Calu3 (cell line): Measurements from ENCODE around the gene ZNF660. TPM values are rescaled to one million over a fixed set of nuclear protein-coding genes. Genes with fewer than 3 reads are reported as not detected.
"Not testable (repeated sequence)": the region's sequence is repeated elsewhere in the genome, so short reads cannot be mapped to it uniquely, and the experiment has no call there.

Source experiments
- BruUV-seq: library from RNA; stranded (reverse); fragments of 400-500 nt; replicated peaks from 2 replicates; lab custom pipeline; 2021; lab: Mats Ljungman, UMichigan
- CTCF ChIA-PET: fragments of 300-600 bp; sonication (Branson Sonifier 250); formaldehyde crosslinking; loops from one replicate; lab custom pipeline; 2022; ENCODE audit warnings: antibody characterized with exemption; lab: Charles Lee
- DNase-seq: peaks from one replicate; pipeline ENCODE4 v3.0.0; 2022
- H3K27ac Mint-ChIP-seq: one replicate; pipeline ENCODE4 v1.8.0; 2022; ENCODE audit warnings: mixed read lengths; ENCODE audit not compliant: unreplicated experiment
- H3K27me3 Mint-ChIP-seq: one replicate; pipeline ENCODE4 v1.8.0; 2022; ENCODE audit warnings: mixed read lengths; ENCODE audit not compliant: unreplicated experiment
- H3K36me3 Mint-ChIP-seq: one replicate; pipeline ENCODE4 v1.8.0; 2022; ENCODE audit warnings: mild to moderate bottlenecking, moderate library complexity, mixed read lengths; ENCODE audit not compliant: insufficient read depth, unreplicated experiment
- H3K4me1 Mint-ChIP-seq: one replicate; pipeline ENCODE4 v1.8.0; 2022; ENCODE audit warnings: mild to moderate bottlenecking, low read depth, mixed read lengths; ENCODE audit not compliant: unreplicated experiment
- H3K4me3 Mint-ChIP-seq: one replicate; pipeline ENCODE4 v1.8.0; 2022; ENCODE audit warnings: mild to moderate bottlenecking, low read depth, moderate library complexity, mixed read lengths; ENCODE audit not compliant: unreplicated experiment
- H3K9me3 Mint-ChIP-seq: one replicate; pipeline ENCODE4 v1.8.0; 2022; ENCODE audit warnings: low read depth, mixed read lengths; ENCODE audit not compliant: unreplicated experiment
- intact Hi-C: fragments of 100-400 bp; cut with micrococcal nuclease; formaldehyde crosslinking; loops from one replicate; pipeline ENCODE4 v1.10.0; 2022; ENCODE audit not compliant: unreplicated experiment
- total RNA-seq: library from RNA; stranded (reverse); gene quantifications from 2 replicates; pipeline ENCODE4 v1.2.3, GENCODE V29; 2022
- TF ChIP-seq, protein P1 (sequence below): fragments of 200-600 bp; IDR thresholded peaks from one replicate; pipeline ENCODE4 v1.8.0; 2022; ENCODE audit warnings: antibody characterized with exemption; ENCODE audit not compliant: unreplicated experiment

ZNF660 gene
- total RNA-seq, 1 experiment from 2014 or later: 1.4 TPM

DNA sequence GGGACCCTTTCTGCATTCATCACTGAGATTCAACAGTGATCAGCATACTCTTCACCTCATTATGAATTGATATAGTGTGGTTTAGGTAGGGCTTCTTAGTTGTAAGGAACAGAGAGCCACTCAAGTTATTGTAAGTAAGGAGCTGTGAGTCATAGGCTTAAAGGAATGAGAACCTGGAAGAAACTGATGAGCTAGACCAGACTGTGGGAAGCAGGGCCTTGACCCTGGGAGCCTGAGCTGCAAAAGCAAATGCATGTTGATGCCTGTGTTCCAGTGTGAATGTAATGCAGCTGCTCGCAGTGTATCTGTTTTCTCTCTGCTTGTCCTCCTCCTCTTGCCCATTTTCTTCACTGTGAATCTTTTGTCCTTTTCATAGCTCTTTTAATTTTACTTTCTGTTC, 16.2 kb upstream of the ZNF660 start:
- H3K27ac Mint-ChIP-seq: no peak overlapping the region
- no peak for DNase-seq
- H3K27me3 Mint-ChIP-seq: no peaks in the 10 kb centered on the region
- BruUV-seq: no TSS peak
- no peaks in the 10 kb centered on the region for H3K4me1 Mint-ChIP-seq
- H3K9me3 Mint-ChIP-seq: peaks cover 26% of the 10 kb centered on the region
- TF ChIP-seq, protein P1, sequence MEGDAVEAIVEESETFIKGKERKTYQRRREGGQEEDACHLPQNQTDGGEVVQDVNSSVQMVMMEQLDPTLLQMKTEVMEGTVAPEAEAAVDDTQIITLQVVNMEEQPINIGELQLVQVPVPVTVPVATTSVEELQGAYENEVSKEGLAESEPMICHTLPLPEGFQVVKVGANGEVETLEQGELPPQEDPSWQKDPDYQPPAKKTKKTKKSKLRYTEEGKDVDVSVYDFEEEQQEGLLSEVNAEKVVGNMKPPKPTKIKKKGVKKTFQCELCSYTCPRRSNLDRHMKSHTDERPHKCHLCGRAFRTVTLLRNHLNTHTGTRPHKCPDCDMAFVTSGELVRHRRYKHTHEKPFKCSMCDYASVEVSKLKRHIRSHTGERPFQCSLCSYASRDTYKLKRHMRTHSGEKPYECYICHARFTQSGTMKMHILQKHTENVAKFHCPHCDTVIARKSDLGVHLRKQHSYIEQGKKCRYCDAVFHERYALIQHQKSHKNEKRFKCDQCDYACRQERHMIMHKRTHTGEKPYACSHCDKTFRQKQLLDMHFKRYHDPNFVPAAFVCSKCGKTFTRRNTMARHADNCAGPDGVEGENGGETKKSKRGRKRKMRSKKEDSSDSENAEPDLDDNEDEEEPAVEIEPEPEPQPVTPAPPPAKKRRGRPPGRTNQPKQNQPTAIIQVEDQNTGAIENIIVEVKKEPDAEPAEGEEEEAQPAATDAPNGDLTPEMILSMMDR: no peak
- CTCF ChIA-PET: interaction anchor here (0.7 kb wide), 1 partner anchor 9 kb away, joined by 3 read pairs; no protein-coding TSS in a partner anchor
- intact Hi-C loops: no loop called here
- H3K36me3 Mint-ChIP-seq: no peaks in the 10 kb centered on the region
- no peak overlapping the region for H3K4me3 Mint-ChIP-seq

DNA sequence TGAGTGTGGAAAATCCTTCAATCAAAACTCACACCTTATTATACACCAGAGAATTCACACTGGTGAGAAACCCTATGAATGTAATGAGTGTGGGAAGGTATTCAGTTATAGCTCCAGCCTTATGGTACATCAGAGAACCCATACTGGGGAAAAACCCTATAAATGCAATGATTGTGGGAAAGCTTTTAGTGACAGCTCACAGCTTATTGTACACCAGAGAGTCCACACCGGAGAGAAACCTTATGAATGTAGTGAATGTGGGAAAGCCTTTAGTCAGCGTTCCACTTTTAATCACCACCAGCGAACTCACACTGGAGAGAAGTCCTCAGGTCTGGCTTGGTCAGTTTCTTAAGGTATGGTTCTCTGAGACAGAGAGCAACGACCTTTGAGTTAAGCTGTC, 13.7 kb upstream of the ZNF660 start:
- no TSS peak for BruUV-seq

GRCh38 chr3:44576613-44577012, 8.2 kb upstream of the ZNF660 start:
- no peaks in the 10 kb centered on the region for H3K4me1 Mint-ChIP-seq
- peaks cover 19% of the 10 kb centered on the region for H3K9me3 Mint-ChIP-seq
- no peaks in the 10 kb centered on the region for H3K36me3 Mint-ChIP-seq
- no peaks in the 10 kb centered on the region for H3K27me3 Mint-ChIP-seq
- TF ChIP-seq, protein P1: no peak
- CTCF ChIA-PET: interaction anchor here (0.7 kb wide), 1 partner anchor 49 kb away, joined by 7 read pairs; no protein-coding TSS in a partner anchor
- DNase-seq: no peak
- no TSS peak for BruUV-seq
- H3K4me3 Mint-ChIP-seq: no peak overlapping the region
- intact Hi-C loops: no loop called here
- no peak overlapping the region for H3K27ac Mint-ChIP-seq

More for the DNA sequence above, 13.7 kb upstream of the ZNF660 start:
- CTCF ChIA-PET: no interaction called here
- H3K9me3 Mint-ChIP-seq: peaks cover 22% of the 10 kb centered on the region
- H3K27ac Mint-ChIP-seq: no peak overlapping the region
- DNase-seq: no peak
- no peaks in the 10 kb centered on the region for H3K27me3 Mint-ChIP-seq
- no peaks in the 10 kb centered on the region for H3K4me1 Mint-ChIP-seq
- no peaks in the 10 kb centered on the region for H3K36me3 Mint-ChIP-seq
- intact Hi-C loops: no loop called here
- TF ChIP-seq, protein P1: no peak
- no peak overlapping the region for H3K4me3 Mint-ChIP-seq

DNA sequence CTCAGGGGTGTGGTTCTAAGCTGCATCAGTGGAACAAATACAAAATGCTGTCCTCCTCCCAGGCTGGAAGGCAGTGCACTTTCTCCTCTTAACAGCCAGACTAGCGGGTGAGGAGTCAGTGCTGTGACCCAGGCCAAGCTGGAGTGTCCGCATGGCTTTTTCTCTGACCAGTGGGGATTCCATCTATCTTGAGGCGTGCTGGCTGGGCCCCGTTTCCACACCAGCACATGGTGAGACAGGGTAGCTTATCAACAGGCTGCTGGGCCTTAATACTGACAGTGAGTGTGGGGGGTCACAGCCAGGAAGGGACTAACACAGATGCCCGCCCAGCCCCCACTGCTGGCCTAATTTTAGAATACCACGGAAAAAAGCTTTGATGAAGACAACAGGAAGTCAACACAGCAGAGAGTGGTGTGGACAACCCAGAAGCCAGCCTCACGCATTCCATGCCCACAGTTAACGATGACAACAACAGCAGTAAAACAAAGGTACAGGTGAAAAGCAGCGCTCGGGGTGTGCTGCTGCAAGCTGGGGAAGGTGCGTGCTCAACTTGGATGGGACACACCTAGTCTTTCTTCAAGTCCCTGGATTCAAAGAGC, 7.3 kb upstream of the ZNF660 start:
- BruUV-seq, H3K27ac Mint-ChIP-seq, H3K4me3 Mint-ChIP-seq, DNase-seq, intact Hi-C loops, CTCF ChIA-PET, H3K4me1 Mint-ChIP-seq, H3K36me3 Mint-ChIP-seq, H3K27me3 Mint-ChIP-seq: not testable (repeated sequence)
- peaks cover 16% of the 10 kb centered on the region for H3K9me3 Mint-ChIP-seq

- BruUV-seq, H3K4me3 Mint-ChIP-seq, intact Hi-C loops, H3K36me3 Mint-ChIP-seq, DNase-seq, H3K27ac Mint-ChIP-seq, CTCF ChIA-PET, H3K4me1 Mint-ChIP-seq, H3K27me3 Mint-ChIP-seq: not testable (repeated sequence)
- H3K9me3 Mint-ChIP-seq: peaks cover 16% of the 10 kb centered on the region
Measured at GRCh38 chr3:44578316-44578715, 6.4 kb upstream of the ZNF660 start.

DNA sequence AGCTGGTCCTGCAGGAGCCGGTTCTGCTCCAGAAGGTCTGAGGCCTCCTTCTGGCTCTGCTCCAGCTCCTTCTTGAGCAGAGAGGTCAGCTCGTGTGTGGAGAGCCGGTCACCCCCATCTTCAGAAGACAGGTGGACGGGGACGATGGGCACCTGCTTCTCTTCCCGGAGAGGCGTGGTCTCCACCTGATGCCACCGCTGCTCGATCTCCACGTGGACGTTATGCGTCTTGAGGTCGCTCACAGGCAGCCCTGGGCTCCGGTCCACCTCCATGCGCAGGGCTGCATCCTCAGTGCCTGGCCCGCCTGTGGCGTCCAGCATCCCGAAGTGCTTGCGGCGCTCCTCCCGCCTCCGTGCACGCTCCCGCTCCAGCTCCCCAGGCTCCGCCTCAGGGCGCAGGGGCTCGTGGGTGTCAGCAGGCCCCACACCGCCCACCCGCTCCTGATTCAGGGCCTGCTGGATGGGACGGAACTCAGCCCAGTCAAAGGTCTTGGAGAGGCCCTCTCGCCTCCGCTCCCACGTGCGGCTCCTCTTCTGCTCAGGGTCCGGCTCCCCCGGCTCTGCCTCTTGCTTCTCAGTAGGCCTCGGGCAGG, 5.7 kb upstream of the ZNF660 start:
- H3K4me1 Mint-ChIP-seq, H3K4me3 Mint-ChIP-seq, H3K36me3 Mint-ChIP-seq, H3K27ac Mint-ChIP-seq, CTCF ChIA-PET, BruUV-seq, DNase-seq, intact Hi-C loops, H3K27me3 Mint-ChIP-seq: not testable (repeated sequence)
- peaks cover 16% of the 10 kb centered on the region for H3K9me3 Mint-ChIP-seq

- H3K9me3 Mint-ChIP-seq: peaks cover 16% of the 10 kb centered on the region
- CTCF ChIA-PET, H3K27ac Mint-ChIP-seq, H3K4me3 Mint-ChIP-seq, H3K27me3 Mint-ChIP-seq, H3K36me3 Mint-ChIP-seq, H3K4me1 Mint-ChIP-seq, BruUV-seq, DNase-seq, intact Hi-C loops: not testable (repeated sequence)
Measured at GRCh38 chr3:44579749-44580148, 5.0 kb upstream of the ZNF660 start.
